GM23338 (cell line): ENCODE data around the gene HECTD2.

ENCODE experiments used
- CREB1 ChIP-seq: fragments of 250-450 bp; sonication (Bioruptor Pico); IDR thresholded peaks from 2 replicates; pipeline ENCODE4 v1.5.0; 2020; ENCODE audit warnings: low read depth, mild to moderate bottlenecking, moderate library complexity
- EZH2 ChIP-seq: fragments of 200-600 bp; sonication (generic); IDR thresholded peaks from one replicate; pipeline ENCODE4 v1.8.0; 2017; ENCODE audit warnings: antibody characterized with exemption, mild to moderate bottlenecking, low read depth; ENCODE audit not compliant: unreplicated experiment
- EZH2phosphoT487 ChIP-seq: fragments of 200-600 bp; sonication (generic); IDR thresholded peaks from one replicate; pipeline ENCODE4 v1.8.1; 2018; ENCODE audit warnings: antibody characterized with exemption; ENCODE audit not compliant: unreplicated experiment
- POLR2AphosphoS5 ChIP-seq: IDR thresholded peaks from 2 replicates; pipeline ENCODE4 v1.6.1; 2016; ENCODE audit warnings: antibody characterized with exemption, low read depth
- TF ChIP-seq, protein P1 (sequence below), 2 experiments: fragments of 200-600 bp in 1 of 2; sonication (generic) in 1 of 2; conservative IDR thresholded peaks; 2 replicates each; pipeline versions ENCODE4 v1.5.1 to v1.6.1; 2016 to 2017; ENCODE audit warnings: antibody characterized with exemption in 2 of 2, low read depth in 2 of 2, mild to moderate bottlenecking in 2 of 2, moderate library complexity in 1 of 2
- TF ChIP-seq, protein P2 (sequence below): IDR thresholded peaks from 2 replicates; pipeline ENCODE4 v1.6.1; 2016; ENCODE audit warnings: antibody characterized with exemption
- TF ChIP-seq, protein P3 (sequence below): IDR thresholded peaks from one replicate; pipeline ENCODE4 v1.6.1; 2018; ENCODE audit warnings: antibody characterized with exemption; ENCODE audit not compliant: unreplicated experiment

DNA sequence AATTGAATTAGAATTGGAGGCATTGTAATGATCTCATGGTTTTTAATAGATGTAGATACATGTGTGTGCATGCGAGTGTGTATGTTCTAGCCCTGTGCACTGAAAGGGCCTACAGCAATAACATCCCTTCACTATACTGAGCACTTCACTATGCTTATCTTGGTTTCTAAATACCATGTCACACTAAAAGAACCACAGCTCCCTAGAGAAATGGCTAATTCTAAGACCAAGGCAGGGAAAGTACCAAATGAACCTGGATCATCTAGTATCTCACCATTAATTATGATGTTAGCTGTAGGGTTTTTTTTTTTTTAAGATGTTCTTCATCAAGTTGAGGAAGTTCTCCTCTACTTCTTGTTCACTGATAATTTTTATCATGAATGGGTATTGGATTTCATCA, 55.1 kb downstream of the HECTD2 start:
- TF ChIP-seq, protein P1, sequence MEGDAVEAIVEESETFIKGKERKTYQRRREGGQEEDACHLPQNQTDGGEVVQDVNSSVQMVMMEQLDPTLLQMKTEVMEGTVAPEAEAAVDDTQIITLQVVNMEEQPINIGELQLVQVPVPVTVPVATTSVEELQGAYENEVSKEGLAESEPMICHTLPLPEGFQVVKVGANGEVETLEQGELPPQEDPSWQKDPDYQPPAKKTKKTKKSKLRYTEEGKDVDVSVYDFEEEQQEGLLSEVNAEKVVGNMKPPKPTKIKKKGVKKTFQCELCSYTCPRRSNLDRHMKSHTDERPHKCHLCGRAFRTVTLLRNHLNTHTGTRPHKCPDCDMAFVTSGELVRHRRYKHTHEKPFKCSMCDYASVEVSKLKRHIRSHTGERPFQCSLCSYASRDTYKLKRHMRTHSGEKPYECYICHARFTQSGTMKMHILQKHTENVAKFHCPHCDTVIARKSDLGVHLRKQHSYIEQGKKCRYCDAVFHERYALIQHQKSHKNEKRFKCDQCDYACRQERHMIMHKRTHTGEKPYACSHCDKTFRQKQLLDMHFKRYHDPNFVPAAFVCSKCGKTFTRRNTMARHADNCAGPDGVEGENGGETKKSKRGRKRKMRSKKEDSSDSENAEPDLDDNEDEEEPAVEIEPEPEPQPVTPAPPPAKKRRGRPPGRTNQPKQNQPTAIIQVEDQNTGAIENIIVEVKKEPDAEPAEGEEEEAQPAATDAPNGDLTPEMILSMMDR (conservative IDR thresholded peaks at IDR 0.05; ENCODE audit: low read depth in 2 of 2), result no peak
- TF ChIP-seq, protein P2, sequence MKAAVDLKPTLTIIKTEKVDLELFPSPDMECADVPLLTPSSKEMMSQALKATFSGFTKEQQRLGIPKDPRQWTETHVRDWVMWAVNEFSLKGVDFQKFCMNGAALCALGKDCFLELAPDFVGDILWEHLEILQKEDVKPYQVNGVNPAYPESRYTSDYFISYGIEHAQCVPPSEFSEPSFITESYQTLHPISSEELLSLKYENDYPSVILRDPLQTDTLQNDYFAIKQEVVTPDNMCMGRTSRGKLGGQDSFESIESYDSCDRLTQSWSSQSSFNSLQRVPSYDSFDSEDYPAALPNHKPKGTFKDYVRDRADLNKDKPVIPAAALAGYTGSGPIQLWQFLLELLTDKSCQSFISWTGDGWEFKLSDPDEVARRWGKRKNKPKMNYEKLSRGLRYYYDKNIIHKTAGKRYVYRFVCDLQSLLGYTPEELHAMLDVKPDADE, result no peak
- TF ChIP-seq EZH2phosphoT487 (no peak), CREB1 (no peak), POLR2AphosphoS5 (no peak), EZH2 (no peak)
- TF ChIP-seq, protein P3, sequence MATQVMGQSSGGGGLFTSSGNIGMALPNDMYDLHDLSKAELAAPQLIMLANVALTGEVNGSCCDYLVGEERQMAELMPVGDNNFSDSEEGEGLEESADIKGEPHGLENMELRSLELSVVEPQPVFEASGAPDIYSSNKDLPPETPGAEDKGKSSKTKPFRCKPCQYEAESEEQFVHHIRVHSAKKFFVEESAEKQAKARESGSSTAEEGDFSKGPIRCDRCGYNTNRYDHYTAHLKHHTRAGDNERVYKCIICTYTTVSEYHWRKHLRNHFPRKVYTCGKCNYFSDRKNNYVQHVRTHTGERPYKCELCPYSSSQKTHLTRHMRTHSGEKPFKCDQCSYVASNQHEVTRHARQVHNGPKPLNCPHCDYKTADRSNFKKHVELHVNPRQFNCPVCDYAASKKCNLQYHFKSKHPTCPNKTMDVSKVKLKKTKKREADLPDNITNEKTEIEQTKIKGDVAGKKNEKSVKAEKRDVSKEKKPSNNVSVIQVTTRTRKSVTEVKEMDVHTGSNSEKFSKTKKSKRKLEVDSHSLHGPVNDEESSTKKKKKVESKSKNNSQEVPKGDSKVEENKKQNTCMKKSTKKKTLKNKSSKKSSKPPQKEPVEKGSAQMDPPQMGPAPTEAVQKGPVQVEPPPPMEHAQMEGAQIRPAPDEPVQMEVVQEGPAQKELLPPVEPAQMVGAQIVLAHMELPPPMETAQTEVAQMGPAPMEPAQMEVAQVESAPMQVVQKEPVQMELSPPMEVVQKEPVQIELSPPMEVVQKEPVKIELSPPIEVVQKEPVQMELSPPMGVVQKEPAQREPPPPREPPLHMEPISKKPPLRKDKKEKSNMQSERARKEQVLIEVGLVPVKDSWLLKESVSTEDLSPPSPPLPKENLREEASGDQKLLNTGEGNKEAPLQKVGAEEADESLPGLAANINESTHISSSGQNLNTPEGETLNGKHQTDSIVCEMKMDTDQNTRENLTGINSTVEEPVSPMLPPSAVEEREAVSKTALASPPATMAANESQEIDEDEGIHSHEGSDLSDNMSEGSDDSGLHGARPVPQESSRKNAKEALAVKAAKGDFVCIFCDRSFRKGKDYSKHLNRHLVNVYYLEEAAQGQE, result no peak
